DMS53 treated with DMSO at 0.1 percent for 48 hours (cell line): ENCODE results near the gene PCSK6.

Source experiments
- DNase-seq: peaks from one replicate; lab custom pipeline; 2025; ENCODE audit not compliant: unreplicated experiment; lab: John Stamatoyannopoulos, UW

Gene PCSK6

GRCh38 chr15:101256757-101257156, 232.8 kb downstream of the PCSK6 start:
- no peak for DNase-seq

- no peak for DNase-seq
Observed at GRCh38 chr15:101255615-101256241, 233.8 kb downstream of the PCSK6 start.

- DNase-seq = no peak
Observed at GRCh38 chr15:101255051-101255395, 234.5 kb downstream of the PCSK6 start.

GRCh38 chr15:101254157-101255050, 235.1 kb downstream of the PCSK6 start:
- no peak for DNase-seq
